ENCODE measurements around the gene UBE2O. TPM values are rescaled to one million over a fixed set of nuclear protein-coding genes. Genes with fewer than 3 reads are reported as not detected.

UBE2O gene
- total and polyA plus RNA-seq, 2 donors (not counting 3 experiments of a cell fraction or from before 2014, with no cell fraction given) = 13.9 to 34.1 TPM

DNA sequence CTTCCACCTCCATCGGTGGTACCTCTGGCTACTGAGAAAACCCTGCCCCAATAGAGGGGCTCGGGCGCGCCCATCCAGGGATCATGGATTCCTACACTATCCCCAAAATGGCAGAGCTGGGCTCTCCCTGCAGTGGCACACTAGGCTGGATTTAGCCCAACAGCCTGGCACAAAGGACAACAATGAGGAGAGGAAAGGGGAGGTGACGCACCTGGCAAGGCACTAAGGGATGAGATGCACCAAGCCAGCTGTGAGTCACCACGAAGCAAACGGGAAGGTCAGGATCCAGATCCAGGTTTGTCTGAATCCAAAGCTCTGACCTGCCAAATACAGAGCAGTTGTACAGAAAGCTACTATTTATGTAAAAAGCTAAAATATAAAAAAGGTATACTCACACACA lies 18.1 kb downstream of the UBE2O start:
- no peaks in the 10 kb centered on the region for H3K27me3 ChIP-seq (ENCODE audit: control insufficient read depth in 2 of 2, insufficient read depth in 2 of 2, low read length in 2 of 2)
- no TSS peak for BruUV-seq (replicated peaks)
- no peak overlapping the region for H3K27ac ChIP-seq (ENCODE audit: insufficient read depth, low read depth, low read length)
- no peak overlapping the region for H3K4me2 ChIP-seq (ENCODE audit: insufficient read depth, low read length)
- no peaks in the 10 kb centered on the region for H3K9me1 ChIP-seq (replicated peaks; ENCODE audit: control insufficient read depth, extremely low read depth, insufficient read depth, low read length)
- no peaks in the 10 kb centered on the region for H3K9me3 ChIP-seq (replicated peaks; ENCODE audit: control insufficient read depth, insufficient read depth, low read length)
- H2AFZ ChIP-seq (ENCODE audit: low read depth, low read length) = no peak overlapping the region
- no peaks in the 10 kb centered on the region for H3K36me3 ChIP-seq (ENCODE audit: control insufficient read depth in 2 of 2, extremely low read depth in 1 of 2, insufficient read depth in 2 of 2, low read length in 2 of 2)
- intact Hi-C loops (cut with micrococcal nuclease) (no loop called here), dilution Hi-C loops (cut with MboI; ENCODE audit: extremely low pct_ligation_motif_present, low sequenced_read_pairs) (loop anchor here (25.0 kb wide), 1 partner anchor 223 kb away; no protein-coding TSS in a partner anchor)
- TF ChIP-seq CTCF (IDR thresholded peaks at IDR 0.05; ENCODE audit: extremely low read depth in 1 of 2, insufficient read depth in 1 of 2, low read depth in 1 of 2, low read length in 2 of 2) (no peak), JUN (IDR thresholded peaks at IDR 0.05; ENCODE audit: borderline replicate concordance, insufficient read depth, insufficient read length, low read depth) (no peak)
- H3K9ac ChIP-seq (replicated peaks; ENCODE audit: extremely low read depth, insufficient read depth, low read length) = no peak overlapping the region
- CTCF ChIA-PET = interaction anchor here (0.9 to 2.2 kb wide), 3 partner anchors 15 to 27 kb away, joined by 3 to 13 read pairs (median 3); no protein-coding TSS in a partner anchor
- no peaks in the 10 kb centered on the region for H4K20me1 ChIP-seq (replicated peaks; ENCODE audit: control insufficient read depth, extremely low read depth, insufficient read depth, low read length)
- no peak overlapping the region for H3K4me3 ChIP-seq (replicated peaks in 1 of 3; ENCODE audit: insufficient read depth in 1 of 3, low read depth in 1 of 3, low read length in 3 of 3)
- FAIRE-seq (no peak), DNase-seq (ENCODE audit: low read depth, low spot score) (no peak)
- H3K79me2 ChIP-seq (ENCODE audit: control insufficient read depth, insufficient read depth, low read length) = peaks cover 51% of the 10 kb centered on the region
- H3K4me1 ChIP-seq (ENCODE audit: control insufficient read depth, extremely low read depth, insufficient read depth, low read length) = no peaks in the 10 kb centered on the region
- POLR2A ChIA-PET = no interaction called here

DNA sequence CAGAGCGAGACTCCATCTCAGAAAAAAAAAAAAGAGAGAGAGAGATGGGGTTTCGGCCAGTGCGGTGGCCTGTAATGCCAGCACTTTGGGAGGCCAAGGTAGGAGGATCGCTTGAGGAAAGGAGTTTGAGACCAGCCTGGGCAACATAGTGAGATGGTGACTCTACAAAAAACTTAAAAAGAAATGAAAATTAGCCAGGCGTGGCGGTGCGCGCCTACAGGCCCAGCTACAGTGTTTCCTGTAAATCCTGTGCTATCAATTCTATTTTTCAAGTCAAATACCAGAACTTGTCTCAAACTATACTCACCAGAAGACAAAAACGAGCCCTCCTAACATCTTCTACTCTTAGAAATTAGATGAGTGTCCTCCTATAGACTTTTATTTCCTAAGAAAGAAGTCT lies 19.3 kb downstream of the UBE2O start:
- Histone ChIP-seq H3K9me3 (replicated peaks; ENCODE audit: control insufficient read depth, insufficient read depth, low read length) (no peaks in the 10 kb centered on the region), H3K27me3 (ENCODE audit: control insufficient read depth in 2 of 2, insufficient read depth in 2 of 2, low read length in 2 of 2) (no peaks in the 10 kb centered on the region), H3K79me2 (ENCODE audit: control insufficient read depth, insufficient read depth, low read length) (peaks cover 46% of the 10 kb centered on the region), H3K9ac (replicated peaks; ENCODE audit: extremely low read depth, insufficient read depth, low read length) (no peak overlapping the region), H3K9me1 (replicated peaks; ENCODE audit: control insufficient read depth, extremely low read depth, insufficient read depth, low read length) (no peaks in the 10 kb centered on the region), H4K20me1 (replicated peaks; ENCODE audit: control insufficient read depth, extremely low read depth, insufficient read depth, low read length) (no peaks in the 10 kb centered on the region), H3K4me2 (ENCODE audit: insufficient read depth, low read length) (no peak overlapping the region), H3K27ac (ENCODE audit: insufficient read depth, low read depth, low read length) (no peak overlapping the region), H3K4me3 (replicated peaks in 1 of 3; ENCODE audit: insufficient read depth in 1 of 3, low read depth in 1 of 3, low read length in 3 of 3) (no peak overlapping the region), H3K36me3 (ENCODE audit: control insufficient read depth in 2 of 2, extremely low read depth in 1 of 2, insufficient read depth in 2 of 2, low read length in 2 of 2) (no peaks in the 10 kb centered on the region), H2AFZ (ENCODE audit: low read depth, low read length) (no peak overlapping the region), H3K4me1 (ENCODE audit: control insufficient read depth, extremely low read depth, insufficient read depth, low read length) (peaks cover under 1% of the 10 kb centered on the region)
- BruUV-seq (replicated peaks) = no TSS peak
- DNase-seq (ENCODE audit: low read depth, low spot score) (no peak), FAIRE-seq (no peak)
- CTCF ChIA-PET = no interaction called here
- intact Hi-C loops (cut with micrococcal nuclease) (no loop called here), dilution Hi-C loops (cut with MboI; ENCODE audit: extremely low pct_ligation_motif_present, low sequenced_read_pairs) (loop anchor here (25.0 kb wide), 1 partner anchor 221 kb away; no protein-coding TSS in a partner anchor)
- POLR2A ChIA-PET = no interaction called here
- TF ChIP-seq GATA2 (IDR thresholded peaks at IDR 0.05; ENCODE audit: insufficient read depth, insufficient read length, low read depth, low read length) (no peak), JUN (IDR thresholded peaks at IDR 0.05; ENCODE audit: borderline replicate concordance, insufficient read depth, insufficient read length, low read depth) (no peak), EZH2 (IDR thresholded peaks at IDR 0.05; ENCODE audit: borderline replicate concordance, low read depth, low read length, severe bottlenecking) (no peak), POLR2A (IDR thresholded peaks at IDR 0.05; ENCODE audit: low read depth, low read length) (no peak), FOS (IDR thresholded peaks at IDR 0.05; ENCODE audit: borderline replicate concordance, insufficient read depth, low read length) (no peak), MYC (IDR thresholded peaks at IDR 0.05; ENCODE audit: low read depth, low read length) (no peak), POLR2AphosphoS5 (IDR thresholded peaks at IDR 0.05; ENCODE audit: insufficient read depth, low read depth, low read length) (no peak)
- TF ChIP-seq, protein P1, sequence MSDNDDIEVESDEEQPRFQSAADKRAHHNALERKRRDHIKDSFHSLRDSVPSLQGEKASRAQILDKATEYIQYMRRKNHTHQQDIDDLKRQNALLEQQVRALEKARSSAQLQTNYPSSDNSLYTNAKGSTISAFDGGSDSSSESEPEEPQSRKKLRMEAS (IDR thresholded peaks at IDR 0.05; ENCODE audit: insufficient read depth, insufficient read length) = no peak
